ENCODE data around the gene CPM.

Gene CPM

GRCh38 chr12:68950511-68950910, 17.5 kb upstream of the CPM start (continued):
- TF ChIP-seq POU6F1 (CRISPR knock-in tag; IDR thresholded peaks at IDR 0.05; ENCODE audit: borderline replicate concordance, low read depth) (no peak), OSR1 (CRISPR knock-in tag; IDR thresholded peaks at IDR 0.05) (no peak), ZC3H10 (CRISPR knock-in tag; IDR thresholded peaks at IDR 0.05) (no peak)

DNA sequence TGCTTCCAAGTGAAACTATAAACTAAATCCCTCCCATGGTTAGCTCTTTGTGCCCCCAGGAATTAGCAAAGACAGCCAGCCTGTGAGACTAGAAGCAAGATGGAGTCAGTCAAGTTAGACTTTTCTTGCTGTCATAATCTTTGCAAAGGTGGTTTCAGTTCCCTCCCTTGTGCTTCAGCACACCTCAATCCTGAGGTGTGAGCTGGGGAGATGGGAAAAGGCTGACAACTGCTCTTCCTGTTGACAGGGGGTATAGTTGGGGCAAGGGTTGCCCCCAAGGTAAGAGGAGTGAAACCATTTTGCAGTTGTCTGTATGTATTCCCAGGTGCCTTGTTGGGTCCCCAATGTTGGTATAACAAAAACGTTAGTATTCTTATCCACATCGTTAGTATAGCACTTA, 12.3 kb upstream of the CPM start:
- ATAC-seq, result no peak

GRCh38 chr12:68944296-68945076, 11.5 kb upstream of the CPM start:
- no peak for TF ChIP-seq CREB5 (CRISPR knock-in tag; IDR thresholded peaks at IDR 0.05; ENCODE audit: low read depth)
- TF ChIP-seq ISL1 (CRISPR knock-in tag; IDR thresholded peaks at IDR 0.05), result no peak
- no peak for TF ChIP-seq OSR1 (CRISPR knock-in tag; IDR thresholded peaks at IDR 0.05)
- no peak for ATAC-seq

More for the DNA sequence above, 12.3 kb upstream of the CPM start:
- TF ChIP-seq RARB (CRISPR knock-in tag; IDR thresholded peaks at IDR 0.05) (no peak), ZFP30 (CRISPR knock-in tag; IDR thresholded peaks at IDR 0.05) (no peak), ZNF565 (CRISPR knock-in tag; conservative IDR thresholded peaks at IDR 0.05; ENCODE audit: low read depth) (no peak), TCF4 (CRISPR knock-in tag; IDR thresholded peaks at IDR 0.05; ENCODE audit: borderline replicate concordance) (no peak), PPARA (CRISPR knock-in tag; IDR thresholded peaks at IDR 0.05; ENCODE audit: borderline replicate concordance) (no peak), ZNF8 (CRISPR knock-in tag; IDR thresholded peaks at IDR 0.05) (no peak), ISL1 (CRISPR knock-in tag; IDR thresholded peaks at IDR 0.05) (no peak), POU6F1 (CRISPR knock-in tag; IDR thresholded peaks at IDR 0.05; ENCODE audit: borderline replicate concordance, low read depth) (no peak)

- TF ChIP-seq CSDC2 (CRISPR knock-in tag; IDR thresholded peaks at IDR 0.05) (no peak), CREB5 (CRISPR knock-in tag; IDR thresholded peaks at IDR 0.05; ENCODE audit: low read depth) (no peak), BACH2 (CRISPR knock-in tag; IDR thresholded peaks at IDR 0.05; ENCODE audit: borderline replicate concordance) (no peak), GLIS3 (CRISPR knock-in tag; IDR thresholded peaks at IDR 0.05) (no peak), ZNF565 (CRISPR knock-in tag; conservative IDR thresholded peaks at IDR 0.05; ENCODE audit: low read depth) (no peak), ESRRG (CRISPR knock-in tag; IDR thresholded peaks at IDR 0.05) (no peak), ZNF70 (CRISPR knock-in tag; IDR thresholded peaks at IDR 0.05) (no peak), PATZ1 (CRISPR knock-in tag; IDR thresholded peaks at IDR 0.05; ENCODE audit: borderline replicate concordance) (no peak), PPARA (CRISPR knock-in tag; IDR thresholded peaks at IDR 0.05; ENCODE audit: borderline replicate concordance) (no peak), ISL1 (CRISPR knock-in tag; IDR thresholded peaks at IDR 0.05) (no peak), OSR1 (CRISPR knock-in tag; IDR thresholded peaks at IDR 0.05) (no peak), ARNTL (CRISPR knock-in tag; IDR thresholded peaks at IDR 0.05; ENCODE audit: borderline replicate concordance, low read depth) (no peak), RARB (CRISPR knock-in tag; IDR thresholded peaks at IDR 0.05) (no peak), ZC3H10 (CRISPR knock-in tag; IDR thresholded peaks at IDR 0.05) (no peak)
- TF ChIP-seq, protein P1, sequence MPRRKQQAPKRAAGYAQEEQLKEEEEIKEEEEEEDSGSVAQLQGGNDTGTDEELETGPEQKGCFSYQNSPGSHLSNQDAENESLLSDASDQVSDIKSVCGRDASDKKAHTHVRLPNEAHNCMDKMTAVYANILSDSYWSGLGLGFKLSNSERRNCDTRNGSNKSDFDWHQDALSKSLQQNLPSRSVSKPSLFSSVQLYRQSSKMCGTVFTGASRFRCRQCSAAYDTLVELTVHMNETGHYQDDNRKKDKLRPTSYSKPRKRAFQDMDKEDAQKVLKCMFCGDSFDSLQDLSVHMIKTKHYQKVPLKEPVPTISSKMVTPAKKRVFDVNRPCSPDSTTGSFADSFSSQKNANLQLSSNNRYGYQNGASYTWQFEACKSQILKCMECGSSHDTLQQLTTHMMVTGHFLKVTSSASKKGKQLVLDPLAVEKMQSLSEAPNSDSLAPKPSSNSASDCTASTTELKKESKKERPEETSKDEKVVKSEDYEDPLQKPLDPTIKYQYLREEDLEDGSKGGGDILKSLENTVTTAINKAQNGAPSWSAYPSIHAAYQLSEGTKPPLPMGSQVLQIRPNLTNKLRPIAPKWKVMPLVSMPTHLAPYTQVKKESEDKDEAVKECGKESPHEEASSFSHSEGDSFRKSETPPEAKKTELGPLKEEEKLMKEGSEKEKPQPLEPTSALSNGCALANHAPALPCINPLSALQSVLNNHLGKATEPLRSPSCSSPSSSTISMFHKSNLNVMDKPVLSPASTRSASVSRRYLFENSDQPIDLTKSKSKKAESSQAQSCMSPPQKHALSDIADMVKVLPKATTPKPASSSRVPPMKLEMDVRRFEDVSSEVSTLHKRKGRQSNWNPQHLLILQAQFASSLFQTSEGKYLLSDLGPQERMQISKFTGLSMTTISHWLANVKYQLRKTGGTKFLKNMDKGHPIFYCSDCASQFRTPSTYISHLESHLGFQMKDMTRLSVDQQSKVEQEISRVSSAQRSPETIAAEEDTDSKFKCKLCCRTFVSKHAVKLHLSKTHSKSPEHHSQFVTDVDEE (CRISPR knock-in tag; IDR thresholded peaks at IDR 0.05), result no peak
- TF ChIP-seq, protein P2, sequence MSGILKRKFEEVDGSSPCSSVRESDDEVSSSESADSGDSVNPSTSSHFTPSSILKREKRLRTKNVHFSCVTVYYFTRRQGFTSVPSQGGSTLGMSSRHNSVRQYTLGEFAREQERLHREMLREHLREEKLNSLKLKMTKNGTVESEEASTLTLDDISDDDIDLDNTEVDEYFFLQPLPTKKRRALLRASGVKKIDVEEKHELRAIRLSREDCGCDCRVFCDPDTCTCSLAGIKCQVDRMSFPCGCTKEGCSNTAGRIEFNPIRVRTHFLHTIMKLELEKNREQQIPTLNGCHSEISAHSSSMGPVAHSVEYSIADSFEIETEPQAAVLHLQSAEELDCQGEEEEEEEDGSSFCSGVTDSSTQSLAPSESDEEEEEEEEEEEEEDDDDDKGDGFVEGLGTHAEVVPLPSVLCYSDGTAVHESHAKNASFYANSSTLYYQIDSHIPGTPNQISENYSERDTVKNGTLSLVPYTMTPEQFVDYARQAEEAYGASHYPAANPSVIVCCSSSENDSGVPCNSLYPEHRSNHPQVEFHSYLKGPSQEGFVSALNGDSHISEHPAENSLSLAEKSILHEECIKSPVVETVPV (CRISPR knock-in tag; IDR thresholded peaks at IDR 0.05), result no peak
- no peak for ATAC-seq
Measured at GRCh38 chr12:68943848-68944247, 10.9 kb upstream of the CPM start.
